WTC11 (cell line): ENCODE measurements around the gene MARK3. TPM values are rescaled to one million over a fixed set of nuclear protein-coding genes. Genes with fewer than 3 reads are reported as not detected.

ENCODE experiments used
- GTF2I ChIP-seq: fragments of 250-450 bp; sonication (Bioruptor Pico); conservative IDR thresholded peaks from 2 replicates; pipeline ENCODE4 v1.4.0; 2021; ENCODE audit warnings: mild to moderate bottlenecking
- NFYB ChIP-seq: sonication (generic); formaldehyde crosslinking; conservative IDR thresholded peaks from 2 replicates; pipeline ENCODE4 v1.8.0; 2022; ENCODE audit warnings: low read depth, missing genetic modification reagents
- NR3C1 ChIP-seq: sonication (generic); formaldehyde crosslinking; conservative IDR thresholded peaks from 2 replicates; pipeline ENCODE4 v1.8.1; 2023; ENCODE audit warnings: low read depth, mild to moderate bottlenecking, missing genetic modification reagents
- SP1 ChIP-seq: sonication (generic); formaldehyde crosslinking; conservative IDR thresholded peaks from 2 replicates; pipeline ENCODE4 v1.8.1; 2022; ENCODE audit warnings: missing genetic modification reagents
- TEAD4 ChIP-seq: sonication (generic); formaldehyde crosslinking; IDR thresholded peaks from 2 replicates; pipeline ENCODE4 v1.8.0; 2022; ENCODE audit warnings: mild to moderate bottlenecking, missing genetic modification reagents
- ZNF138 ChIP-seq: sonication (generic); formaldehyde crosslinking; conservative IDR thresholded peaks from 2 replicates; pipeline ENCODE4 v1.8.1; 2022; ENCODE audit warnings: mild to moderate bottlenecking, moderate library complexity, missing genetic modification reagents
- ZNF219 ChIP-seq: sonication (generic); formaldehyde crosslinking; IDR thresholded peaks from 2 replicates; pipeline ENCODE4 v1.8.0; 2023; ENCODE audit warnings: missing genetic modification reagents, mild to moderate bottlenecking, borderline replicate concordance
- ZNF263 ChIP-seq: sonication (generic); formaldehyde crosslinking; IDR thresholded peaks from 2 replicates; pipeline ENCODE4 v1.8.1; 2022; ENCODE audit warnings: low read depth, mild to moderate bottlenecking, moderate library complexity, missing genetic modification reagents
- ZNF423 ChIP-seq: fragments of 250-450 bp; sonication (Bioruptor Pico); IDR thresholded peaks from 2 replicates; pipeline ENCODE4 v2.1.2; 2022; ENCODE audit warnings: mild to moderate bottlenecking, moderate library complexity
- total RNA-seq: library from RNA; stranded (reverse); gene quantifications from 3 replicates; pipeline ENCODE4 v1.2.3, GENCODE V29; 2021
- TF ChIP-seq, protein P1 (sequence below): fragments of 250-450 bp; sonication (Bioruptor Pico); conservative IDR thresholded peaks from 2 replicates; pipeline ENCODE4 v1.9.0; 2021; ENCODE audit warnings: mild to moderate bottlenecking
- TF ChIP-seq, protein P2 (sequence below): sonication (generic); formaldehyde crosslinking; IDR thresholded peaks from 2 replicates; pipeline ENCODE4 v1.8.1; 2022; ENCODE audit warnings: mild to moderate bottlenecking, moderate library complexity, missing genetic modification reagents
- TF ChIP-seq, protein P3 (sequence below): fragments of 250-450 bp; sonication (Bioruptor Pico); IDR thresholded peaks from 2 replicates; pipeline ENCODE4 v2.1.2; 2022; ENCODE audit warnings: mild to moderate bottlenecking, moderate library complexity
- TF ChIP-seq, protein P4 (sequence below): sonication (generic); formaldehyde crosslinking; conservative IDR thresholded peaks from 2 replicates; pipeline ENCODE4 v1.8.1; 2023; ENCODE audit warnings: mild to moderate bottlenecking, low read depth, missing genetic modification reagents, moderate library complexity
- TF ChIP-seq, protein P5 (sequence below): sonication (generic); formaldehyde crosslinking; IDR thresholded peaks from 2 replicates; pipeline ENCODE4 v1.8.0; 2022; ENCODE audit warnings: mild to moderate bottlenecking, missing genetic modification reagents
- TF ChIP-seq, protein P6 (sequence below): fragments of 250-450 bp; sonication (Bioruptor Pico); IDR thresholded peaks from 2 replicates; pipeline ENCODE4 v1.9.0; 2021; ENCODE audit warnings: mild to moderate bottlenecking
- TF ChIP-seq, protein P7 (sequence below): sonication (generic); formaldehyde crosslinking; IDR thresholded peaks from 2 replicates; pipeline ENCODE4 v1.8.1; 2022; ENCODE audit warnings: missing genetic modification reagents, borderline replicate concordance
- TF ChIP-seq, protein P8 (sequence below): sonication (generic); formaldehyde crosslinking; IDR thresholded peaks from 2 replicates; pipeline ENCODE4 v1.8.0; 2022; ENCODE audit warnings: mild to moderate bottlenecking, missing genetic modification reagents
- TF ChIP-seq, protein P9 (sequence below): sonication (generic); formaldehyde crosslinking; IDR thresholded peaks from 2 replicates; pipeline ENCODE4 v1.8.0; 2023; ENCODE audit warnings: missing genetic modification reagents
- TF ChIP-seq, protein P10 (sequence below): sonication (generic); formaldehyde crosslinking; IDR thresholded peaks from 2 replicates; pipeline ENCODE4 v1.8.1; 2023; ENCODE audit warnings: mild to moderate bottlenecking, missing genetic modification reagents
- TF ChIP-seq, protein P11 (sequence below): sonication (generic); formaldehyde crosslinking; IDR thresholded peaks from 2 replicates; pipeline ENCODE4 v1.8.1; 2023; ENCODE audit warnings: mild to moderate bottlenecking, missing genetic modification reagents

MARK3 gene
- total RNA-seq, 1 experiment from 2014 or later, result 93.7 TPM

DNA sequence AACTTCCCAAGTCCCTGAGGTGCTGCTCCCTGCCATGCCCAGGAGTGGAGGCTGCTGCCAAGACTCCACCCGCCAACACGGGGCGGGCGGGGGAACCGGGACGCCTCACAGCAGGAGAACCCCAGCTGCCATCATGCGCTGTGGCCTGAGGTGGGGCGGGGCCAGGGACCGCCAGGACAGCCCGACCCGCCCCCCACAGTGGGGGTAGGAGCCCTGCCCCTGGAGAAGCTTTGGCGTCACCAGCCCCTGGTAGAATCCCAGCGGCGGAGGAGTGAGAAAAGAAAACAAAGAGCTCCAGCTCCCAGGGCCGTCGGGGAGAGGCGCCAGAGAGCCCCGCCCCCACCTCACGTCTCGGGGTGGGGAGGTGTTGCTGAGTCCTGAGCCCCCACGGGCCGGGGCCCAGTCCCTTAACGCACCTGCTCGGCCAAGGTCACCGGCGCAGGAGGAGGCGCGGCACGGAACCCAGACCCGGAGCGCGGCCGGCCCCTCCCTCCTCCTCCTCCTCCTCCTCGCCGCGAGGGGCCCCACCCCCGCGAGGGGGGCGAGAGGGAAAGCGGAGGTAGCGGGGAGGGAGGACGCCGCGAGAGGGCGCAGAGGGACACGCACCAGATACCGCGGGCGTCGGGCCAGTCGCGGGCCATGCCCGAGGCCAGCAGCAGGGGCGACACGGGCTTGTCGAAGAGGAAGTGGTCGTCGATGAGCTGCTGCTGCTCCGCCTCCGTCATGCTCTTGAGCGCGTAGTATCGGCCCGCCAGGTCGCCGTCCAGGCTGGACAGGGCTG lies 135.6 kb downstream of the MARK3 start (continued):
- TF ChIP-seq, protein P1, sequence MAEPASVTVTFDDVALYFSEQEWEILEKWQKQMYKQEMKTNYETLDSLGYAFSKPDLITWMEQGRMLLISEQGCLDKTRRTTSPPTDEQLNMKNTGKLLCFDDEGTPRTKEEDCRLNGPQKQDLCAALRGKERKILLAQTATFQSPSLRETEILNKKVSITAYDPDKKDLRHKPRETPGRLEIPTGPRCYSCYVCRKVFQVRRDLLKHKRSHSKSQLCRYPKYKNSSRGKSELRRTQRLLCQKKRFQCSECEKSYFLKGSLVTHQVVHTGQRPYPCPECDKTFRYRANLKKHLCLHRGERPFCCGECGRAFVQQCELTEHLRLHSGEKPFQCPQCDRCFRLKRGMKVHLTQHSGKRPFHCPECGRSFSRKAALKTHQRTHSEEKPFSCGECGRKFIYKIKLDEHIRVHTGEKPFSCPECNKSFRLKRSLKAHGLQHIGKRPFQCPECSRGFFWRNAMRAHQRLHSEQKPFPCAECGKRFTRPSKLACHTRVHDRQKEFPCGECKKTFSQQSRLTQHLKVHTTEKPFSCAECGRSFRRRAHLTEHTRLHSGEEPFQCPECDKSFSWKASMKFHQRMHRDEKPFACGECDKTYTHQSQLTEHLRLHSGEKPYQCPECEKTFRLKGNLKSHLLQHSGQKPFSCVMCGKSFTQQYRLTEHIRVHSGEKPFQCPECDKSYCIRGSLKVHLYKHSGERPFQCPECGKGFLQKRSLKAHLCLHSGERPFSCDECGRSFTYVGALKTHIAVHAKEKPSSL (CRISPR knock-in tag), result no peak
- TF ChIP-seq ZNF138 (CRISPR knock-in tag), result no peak
- TF ChIP-seq, protein P2, sequence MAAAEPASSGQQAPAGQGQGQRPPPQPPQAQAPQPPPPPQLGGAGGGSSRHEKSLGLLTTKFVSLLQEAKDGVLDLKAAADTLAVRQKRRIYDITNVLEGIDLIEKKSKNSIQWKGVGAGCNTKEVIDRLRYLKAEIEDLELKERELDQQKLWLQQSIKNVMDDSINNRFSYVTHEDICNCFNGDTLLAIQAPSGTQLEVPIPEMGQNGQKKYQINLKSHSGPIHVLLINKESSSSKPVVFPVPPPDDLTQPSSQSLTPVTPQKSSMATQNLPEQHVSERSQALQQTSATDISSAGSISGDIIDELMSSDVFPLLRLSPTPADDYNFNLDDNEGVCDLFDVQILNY (CRISPR knock-in tag), result 0 out of 2 replicates have a peak, but pooled peaks have one; percentile 46
- peak; percentile 67 for TF ChIP-seq SP1 (CRISPR knock-in tag)
- TF ChIP-seq, protein P3, sequence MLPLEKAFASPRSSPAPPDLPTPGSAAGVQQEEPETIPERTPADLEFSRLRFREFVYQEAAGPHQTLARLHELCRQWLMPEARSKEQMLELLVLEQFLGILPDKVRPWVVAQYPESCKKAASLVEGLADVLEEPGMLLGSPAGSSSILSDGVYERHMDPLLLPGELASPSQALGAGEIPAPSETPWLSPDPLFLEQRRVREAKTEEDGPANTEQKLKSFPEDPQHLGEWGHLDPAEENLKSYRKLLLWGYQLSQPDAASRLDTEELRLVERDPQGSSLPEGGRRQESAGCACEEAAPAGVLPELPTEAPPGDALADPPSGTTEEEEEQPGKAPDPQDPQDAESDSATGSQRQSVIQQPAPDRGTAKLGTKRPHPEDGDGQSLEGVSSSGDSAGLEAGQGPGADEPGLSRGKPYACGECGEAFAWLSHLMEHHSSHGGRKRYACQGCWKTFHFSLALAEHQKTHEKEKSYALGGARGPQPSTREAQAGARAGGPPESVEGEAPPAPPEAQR, result no peak
- 0 out of 2 replicates have a peak, but pooled peaks have one; percentile 43 for TF ChIP-seq TEAD4
- TF ChIP-seq NR3C1 (CRISPR knock-in tag), result no peak
- TF ChIP-seq, protein P4, sequence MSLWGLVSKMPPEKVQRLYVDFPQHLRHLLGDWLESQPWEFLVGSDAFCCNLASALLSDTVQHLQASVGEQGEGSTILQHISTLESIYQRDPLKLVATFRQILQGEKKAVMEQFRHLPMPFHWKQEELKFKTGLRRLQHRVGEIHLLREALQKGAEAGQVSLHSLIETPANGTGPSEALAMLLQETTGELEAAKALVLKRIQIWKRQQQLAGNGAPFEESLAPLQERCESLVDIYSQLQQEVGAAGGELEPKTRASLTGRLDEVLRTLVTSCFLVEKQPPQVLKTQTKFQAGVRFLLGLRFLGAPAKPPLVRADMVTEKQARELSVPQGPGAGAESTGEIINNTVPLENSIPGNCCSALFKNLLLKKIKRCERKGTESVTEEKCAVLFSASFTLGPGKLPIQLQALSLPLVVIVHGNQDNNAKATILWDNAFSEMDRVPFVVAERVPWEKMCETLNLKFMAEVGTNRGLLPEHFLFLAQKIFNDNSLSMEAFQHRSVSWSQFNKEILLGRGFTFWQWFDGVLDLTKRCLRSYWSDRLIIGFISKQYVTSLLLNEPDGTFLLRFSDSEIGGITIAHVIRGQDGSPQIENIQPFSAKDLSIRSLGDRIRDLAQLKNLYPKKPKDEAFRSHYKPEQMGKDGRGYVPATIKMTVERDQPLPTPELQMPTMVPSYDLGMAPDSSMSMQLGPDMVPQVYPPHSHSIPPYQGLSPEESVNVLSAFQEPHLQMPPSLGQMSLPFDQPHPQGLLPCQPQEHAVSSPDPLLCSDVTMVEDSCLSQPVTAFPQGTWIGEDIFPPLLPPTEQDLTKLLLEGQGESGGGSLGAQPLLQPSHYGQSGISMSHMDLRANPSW (CRISPR knock-in tag), result no peak
- 0 out of 2 replicates have a peak, but pooled peaks have one; percentile 16 for TF ChIP-seq ZNF263 (CRISPR knock-in tag)
- TF ChIP-seq, protein P5, sequence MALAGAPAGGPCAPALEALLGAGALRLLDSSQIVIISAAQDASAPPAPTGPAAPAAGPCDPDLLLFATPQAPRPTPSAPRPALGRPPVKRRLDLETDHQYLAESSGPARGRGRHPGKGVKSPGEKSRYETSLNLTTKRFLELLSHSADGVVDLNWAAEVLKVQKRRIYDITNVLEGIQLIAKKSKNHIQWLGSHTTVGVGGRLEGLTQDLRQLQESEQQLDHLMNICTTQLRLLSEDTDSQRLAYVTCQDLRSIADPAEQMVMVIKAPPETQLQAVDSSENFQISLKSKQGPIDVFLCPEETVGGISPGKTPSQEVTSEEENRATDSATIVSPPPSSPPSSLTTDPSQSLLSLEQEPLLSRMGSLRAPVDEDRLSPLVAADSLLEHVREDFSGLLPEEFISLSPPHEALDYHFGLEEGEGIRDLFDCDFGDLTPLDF (CRISPR knock-in tag), result no peak
- TF ChIP-seq ZNF423 (CRISPR knock-in tag), result peak; percentile 6; the same call in 1 of the 2 replicates
- TF ChIP-seq, protein P6, sequence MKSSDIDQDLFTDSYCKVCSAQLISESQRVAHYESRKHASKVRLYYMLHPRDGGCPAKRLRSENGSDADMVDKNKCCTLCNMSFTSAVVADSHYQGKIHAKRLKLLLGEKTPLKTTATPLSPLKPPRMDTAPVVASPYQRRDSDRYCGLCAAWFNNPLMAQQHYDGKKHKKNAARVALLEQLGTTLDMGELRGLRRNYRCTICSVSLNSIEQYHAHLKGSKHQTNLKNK (CRISPR knock-in tag), result no peak
- TF ChIP-seq, protein P7, sequence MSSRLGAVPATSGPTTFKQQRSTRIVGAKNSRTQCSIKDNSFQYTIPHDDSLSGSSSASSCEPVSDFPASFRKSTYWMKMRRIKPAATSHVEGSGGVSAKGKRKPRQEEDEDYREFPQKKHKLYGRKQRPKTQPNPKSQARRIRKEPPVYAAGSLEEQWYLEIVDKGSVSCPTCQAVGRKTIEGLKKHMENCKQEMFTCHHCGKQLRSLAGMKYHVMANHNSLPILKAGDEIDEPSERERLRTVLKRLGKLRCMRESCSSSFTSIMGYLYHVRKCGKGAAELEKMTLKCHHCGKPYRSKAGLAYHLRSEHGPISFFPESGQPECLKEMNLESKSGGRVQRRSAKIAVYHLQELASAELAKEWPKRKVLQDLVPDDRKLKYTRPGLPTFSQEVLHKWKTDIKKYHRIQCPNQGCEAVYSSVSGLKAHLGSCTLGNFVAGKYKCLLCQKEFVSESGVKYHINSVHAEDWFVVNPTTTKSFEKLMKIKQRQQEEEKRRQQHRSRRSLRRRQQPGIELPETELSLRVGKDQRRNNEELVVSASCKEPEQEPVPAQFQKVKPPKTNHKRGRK (CRISPR knock-in tag), result no peak
- TF ChIP-seq, protein P8, sequence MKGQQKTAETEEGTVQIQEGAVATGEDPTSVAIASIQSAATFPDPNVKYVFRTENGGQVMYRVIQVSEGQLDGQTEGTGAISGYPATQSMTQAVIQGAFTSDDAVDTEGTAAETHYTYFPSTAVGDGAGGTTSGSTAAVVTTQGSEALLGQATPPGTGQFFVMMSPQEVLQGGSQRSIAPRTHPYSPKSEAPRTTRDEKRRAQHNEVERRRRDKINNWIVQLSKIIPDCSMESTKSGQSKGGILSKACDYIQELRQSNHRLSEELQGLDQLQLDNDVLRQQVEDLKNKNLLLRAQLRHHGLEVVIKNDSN (CRISPR knock-in tag), result no peak
- no peak for TF ChIP-seq GTF2I (CRISPR knock-in tag)
- TF ChIP-seq ZNF219 (CRISPR knock-in tag), result no peak
- TF ChIP-seq, protein P9, sequence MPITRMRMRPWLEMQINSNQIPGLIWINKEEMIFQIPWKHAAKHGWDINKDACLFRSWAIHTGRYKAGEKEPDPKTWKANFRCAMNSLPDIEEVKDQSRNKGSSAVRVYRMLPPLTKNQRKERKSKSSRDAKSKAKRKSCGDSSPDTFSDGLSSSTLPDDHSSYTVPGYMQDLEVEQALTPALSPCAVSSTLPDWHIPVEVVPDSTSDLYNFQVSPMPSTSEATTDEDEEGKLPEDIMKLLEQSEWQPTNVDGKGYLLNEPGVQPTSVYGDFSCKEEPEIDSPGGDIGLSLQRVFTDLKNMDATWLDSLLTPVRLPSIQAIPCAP (CRISPR knock-in tag), result no peak
- TF ChIP-seq NFYB (CRISPR knock-in tag), result no peak; the same call in 1 of the 2 replicates
- TF ChIP-seq, protein P10, sequence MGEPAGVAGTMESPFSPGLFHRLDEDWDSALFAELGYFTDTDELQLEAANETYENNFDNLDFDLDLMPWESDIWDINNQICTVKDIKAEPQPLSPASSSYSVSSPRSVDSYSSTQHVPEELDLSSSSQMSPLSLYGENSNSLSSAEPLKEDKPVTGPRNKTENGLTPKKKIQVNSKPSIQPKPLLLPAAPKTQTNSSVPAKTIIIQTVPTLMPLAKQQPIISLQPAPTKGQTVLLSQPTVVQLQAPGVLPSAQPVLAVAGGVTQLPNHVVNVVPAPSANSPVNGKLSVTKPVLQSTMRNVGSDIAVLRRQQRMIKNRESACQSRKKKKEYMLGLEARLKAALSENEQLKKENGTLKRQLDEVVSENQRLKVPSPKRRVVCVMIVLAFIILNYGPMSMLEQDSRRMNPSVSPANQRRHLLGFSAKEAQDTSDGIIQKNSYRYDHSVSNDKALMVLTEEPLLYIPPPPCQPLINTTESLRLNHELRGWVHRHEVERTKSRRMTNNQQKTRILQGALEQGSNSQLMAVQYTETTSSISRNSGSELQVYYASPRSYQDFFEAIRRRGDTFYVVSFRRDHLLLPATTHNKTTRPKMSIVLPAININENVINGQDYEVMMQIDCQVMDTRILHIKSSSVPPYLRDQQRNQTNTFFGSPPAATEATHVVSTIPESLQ (CRISPR knock-in tag), result no peak
- TF ChIP-seq, protein P11, sequence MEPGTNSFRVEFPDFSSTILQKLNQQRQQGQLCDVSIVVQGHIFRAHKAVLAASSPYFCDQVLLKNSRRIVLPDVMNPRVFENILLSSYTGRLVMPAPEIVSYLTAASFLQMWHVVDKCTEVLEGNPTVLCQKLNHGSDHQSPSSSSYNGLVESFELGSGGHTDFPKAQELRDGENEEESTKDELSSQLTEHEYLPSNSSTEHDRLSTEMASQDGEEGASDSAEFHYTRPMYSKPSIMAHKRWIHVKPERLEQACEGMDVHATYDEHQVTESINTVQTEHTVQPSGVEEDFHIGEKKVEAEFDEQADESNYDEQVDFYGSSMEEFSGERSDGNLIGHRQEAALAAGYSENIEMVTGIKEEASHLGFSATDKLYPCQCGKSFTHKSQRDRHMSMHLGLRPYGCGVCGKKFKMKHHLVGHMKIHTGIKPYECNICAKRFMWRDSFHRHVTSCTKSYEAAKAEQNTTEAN, result peak; percentile 86
